Effector CD8-positive, alpha-beta T cell (primary cell): ENCODE results near the gene CXCR6.

Experiments
- DNase-seq: peaks from one replicate; lab custom pipeline; 2025; lab: John Stamatoyannopoulos, UW

Gene CXCR6

DNA sequence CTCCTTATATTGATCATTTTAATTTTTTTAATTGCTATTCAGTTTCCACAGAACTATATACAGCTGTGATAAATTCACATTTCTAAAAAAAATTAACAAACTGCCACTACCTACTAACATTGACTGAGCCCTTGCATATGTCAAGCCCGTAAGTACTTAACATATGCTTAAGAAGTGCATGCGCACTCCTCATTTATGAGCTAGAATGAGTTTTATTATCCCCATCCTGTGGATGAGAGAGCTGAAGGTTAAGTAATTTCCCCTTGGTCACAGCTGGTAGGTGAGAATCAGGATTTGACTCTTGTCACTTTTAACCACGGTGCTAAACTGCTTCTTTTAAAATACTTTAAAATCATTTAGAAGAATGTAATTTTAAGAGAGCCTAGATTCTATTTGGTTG lies 25.9 kb downstream of the CXCR6 start:
- no peak for DNase-seq

DNA sequence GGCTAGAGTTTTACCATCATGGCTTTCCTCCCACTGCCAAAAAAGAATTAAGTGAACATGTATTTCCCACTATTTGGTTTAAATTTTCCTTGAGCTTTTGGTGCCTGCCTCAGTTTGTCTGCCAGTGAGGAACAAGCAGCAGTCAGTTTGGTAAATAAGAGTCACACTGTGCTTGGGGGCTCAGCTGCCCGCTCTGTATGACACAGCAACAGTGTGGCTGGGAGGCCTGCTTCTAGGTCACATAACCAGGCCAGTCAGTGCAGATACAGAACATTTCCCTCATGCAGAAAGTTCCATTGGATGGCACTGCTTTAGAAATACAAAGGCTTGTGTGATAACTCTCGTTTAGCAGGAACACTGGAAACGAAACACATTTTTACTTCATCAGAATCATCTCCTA lies 26.7 kb downstream of the CXCR6 start:
- no peak for DNase-seq

DNA sequence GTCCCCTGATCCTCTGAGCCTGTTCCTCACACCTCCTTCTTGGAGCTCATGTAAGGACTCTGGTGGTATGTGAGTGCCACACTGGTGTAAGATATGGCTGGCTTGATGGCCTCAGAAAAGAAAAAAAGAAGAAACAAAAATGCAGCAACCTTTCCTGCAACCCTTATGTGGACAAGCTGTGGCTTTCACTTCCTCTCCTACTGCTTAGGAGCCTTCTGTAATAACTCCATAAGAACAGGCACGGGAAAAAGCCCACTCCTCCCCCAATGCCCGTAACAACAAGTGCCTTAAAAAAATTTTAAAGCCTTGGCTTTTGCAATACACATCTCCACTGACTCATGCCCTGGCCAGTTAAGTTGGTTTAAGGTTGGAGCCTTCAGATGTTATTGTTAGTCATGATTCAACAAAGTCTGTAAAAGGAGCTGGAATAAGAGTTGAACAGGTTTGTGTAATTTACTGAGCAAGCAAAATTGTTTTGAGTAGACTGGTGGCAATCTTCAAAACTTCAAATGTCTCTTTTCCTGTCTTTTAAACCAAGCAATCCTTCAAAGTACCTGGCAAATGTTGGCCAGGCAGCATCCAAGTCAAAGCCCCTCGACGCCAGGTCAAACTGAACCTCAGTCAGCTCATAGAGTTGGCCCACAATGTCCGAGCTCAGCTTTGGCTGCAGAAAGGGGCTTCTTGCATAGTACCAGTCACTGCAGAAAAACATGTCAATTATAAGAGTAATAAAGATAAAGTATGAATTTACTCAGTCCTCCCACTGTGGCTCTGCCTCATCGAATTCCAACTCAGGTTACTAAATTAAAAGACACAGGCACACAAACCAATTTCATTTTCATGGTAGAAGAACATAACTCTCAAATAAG lies 29.5 kb downstream of the CXCR6 start:
- no peak for DNase-seq

DNA sequence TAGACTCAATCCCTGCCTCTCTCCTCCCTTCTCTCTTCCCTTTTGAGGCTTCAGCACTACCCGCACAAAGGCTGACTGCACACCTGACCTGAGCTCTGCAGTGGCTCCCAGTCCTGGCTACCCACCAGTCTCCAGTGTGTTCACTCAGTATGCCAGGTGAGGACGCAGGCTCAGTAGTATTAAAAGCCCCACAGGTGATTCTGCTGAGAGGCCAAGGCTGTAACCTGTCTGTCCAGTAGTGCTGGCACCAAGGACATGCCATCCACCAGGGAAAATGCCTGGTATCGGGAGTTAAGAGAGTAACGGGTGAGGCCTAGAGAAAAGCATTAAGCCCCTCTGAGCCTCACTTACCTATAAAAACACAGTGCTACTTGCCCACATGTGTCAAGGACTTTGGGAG lies 31.4 kb downstream of the CXCR6 start:
- no peak for DNase-seq

DNA sequence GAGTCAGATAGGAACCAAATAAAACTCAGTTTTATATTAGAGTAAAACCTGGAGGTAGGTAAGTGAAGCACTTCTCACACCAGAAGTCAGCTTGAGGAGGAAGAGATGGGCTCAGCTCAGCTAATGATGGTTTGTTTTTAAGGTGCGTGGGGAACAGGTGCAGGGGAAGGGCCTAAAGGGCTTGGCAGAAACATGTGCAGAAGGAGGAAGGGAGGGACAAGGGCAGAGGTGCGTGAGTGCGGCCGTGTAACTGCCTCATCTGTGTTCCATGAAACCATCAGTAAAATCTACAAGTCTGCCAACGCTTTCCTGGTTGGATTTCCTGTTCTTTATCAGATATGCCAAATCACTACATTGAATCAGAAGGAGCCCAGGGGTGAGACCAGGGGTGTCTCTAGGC lies 32.4 kb downstream of the CXCR6 start:
- no peak for DNase-seq

DNA sequence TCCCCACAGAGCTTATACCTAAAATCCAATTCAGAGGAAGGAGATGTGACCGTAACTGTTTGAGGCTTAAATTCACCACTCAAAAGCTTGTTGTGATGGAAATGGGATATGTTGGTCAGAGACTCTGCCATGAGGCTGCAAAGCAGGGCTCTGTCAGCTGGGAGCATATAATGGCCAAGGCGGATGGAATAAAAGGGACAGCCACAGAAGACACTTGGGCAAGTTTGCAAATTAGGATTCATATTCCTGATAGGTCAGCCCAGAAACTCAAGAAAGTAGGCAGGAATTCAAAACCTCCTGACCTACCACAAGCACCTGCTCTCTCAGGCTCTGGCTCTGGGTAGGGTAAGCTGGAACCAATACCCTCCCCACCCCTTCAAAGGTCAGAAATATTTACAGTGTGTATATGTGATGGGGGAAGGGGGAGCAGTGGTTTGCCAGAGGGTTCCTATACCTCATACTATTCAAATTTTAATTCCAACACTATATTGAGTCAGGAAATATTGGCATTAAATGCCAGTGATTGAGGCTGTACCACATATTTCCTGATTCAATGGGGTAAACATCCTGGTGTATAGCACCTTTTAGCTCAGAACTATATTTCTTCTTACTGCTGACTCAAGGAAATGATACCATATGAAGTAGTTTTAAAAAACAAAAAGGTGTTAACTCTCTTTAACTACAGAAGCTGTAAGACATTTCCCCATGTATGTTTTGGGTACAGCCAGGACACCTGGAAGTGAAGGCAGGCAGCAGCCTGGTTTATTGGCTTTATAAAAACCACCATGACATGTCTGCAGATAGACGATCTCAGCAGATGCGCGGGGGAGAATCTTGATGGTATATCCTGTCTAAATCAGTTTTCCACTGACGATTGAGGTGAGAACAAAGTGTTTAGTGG lies 33.2 kb downstream of the CXCR6 start:
- no peak for DNase-seq

DNA sequence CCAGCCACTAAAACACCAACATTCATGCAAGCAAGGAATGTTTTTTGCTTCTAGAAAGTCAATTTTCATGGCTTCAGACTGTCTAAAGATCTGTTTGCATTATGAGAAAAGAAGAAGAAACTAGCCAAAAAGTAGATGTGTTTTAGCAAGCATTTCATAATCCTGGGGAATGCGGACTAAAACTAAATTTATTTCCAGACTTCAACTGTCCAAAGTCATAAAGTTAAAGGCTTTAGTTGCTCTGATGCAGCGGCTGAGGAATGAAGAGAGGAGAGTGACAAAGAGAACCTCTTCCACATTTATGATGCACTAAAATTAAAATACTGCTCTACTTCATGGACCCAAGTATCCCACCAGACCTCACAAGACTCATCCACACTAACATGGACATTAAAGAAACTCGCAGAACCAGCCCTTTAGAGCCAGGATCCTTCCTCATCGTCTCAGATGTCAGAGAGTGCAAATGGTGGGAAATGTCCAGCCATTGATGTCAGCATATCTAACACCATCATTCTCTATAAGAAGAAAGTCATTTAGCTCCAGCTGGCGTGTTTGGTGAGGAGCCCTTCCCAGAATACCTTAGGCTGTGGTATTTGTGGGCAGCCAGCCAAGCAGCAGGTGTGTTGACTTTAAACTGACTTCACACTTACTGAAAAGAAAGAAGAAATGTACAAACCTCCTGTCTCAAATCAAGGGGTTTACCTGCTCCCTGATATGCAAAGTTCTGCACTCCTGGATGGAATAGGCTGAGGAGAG lies 34.9 kb downstream of the CXCR6 start:
- no peak for DNase-seq

DNA sequence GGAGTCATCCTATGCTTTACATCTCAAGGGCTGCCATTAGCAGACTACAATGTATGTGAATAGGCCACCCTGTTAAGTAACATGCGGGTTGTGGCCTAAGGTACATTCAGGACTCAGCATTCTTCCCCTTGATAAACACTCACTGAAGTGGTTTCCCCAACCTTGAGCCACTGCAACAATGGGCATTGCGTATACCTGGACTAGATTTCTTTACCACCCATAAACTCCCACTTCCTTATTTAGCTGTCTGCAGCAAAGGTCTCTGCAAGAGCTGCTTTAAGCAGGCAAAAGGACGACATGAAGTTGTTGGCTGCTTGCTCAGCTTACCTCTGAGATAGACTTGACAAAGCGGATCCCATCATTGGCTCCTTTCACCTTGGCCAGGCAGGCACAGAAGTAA lies 36.1 kb downstream of the CXCR6 start:
- no peak for DNase-seq

DNA sequence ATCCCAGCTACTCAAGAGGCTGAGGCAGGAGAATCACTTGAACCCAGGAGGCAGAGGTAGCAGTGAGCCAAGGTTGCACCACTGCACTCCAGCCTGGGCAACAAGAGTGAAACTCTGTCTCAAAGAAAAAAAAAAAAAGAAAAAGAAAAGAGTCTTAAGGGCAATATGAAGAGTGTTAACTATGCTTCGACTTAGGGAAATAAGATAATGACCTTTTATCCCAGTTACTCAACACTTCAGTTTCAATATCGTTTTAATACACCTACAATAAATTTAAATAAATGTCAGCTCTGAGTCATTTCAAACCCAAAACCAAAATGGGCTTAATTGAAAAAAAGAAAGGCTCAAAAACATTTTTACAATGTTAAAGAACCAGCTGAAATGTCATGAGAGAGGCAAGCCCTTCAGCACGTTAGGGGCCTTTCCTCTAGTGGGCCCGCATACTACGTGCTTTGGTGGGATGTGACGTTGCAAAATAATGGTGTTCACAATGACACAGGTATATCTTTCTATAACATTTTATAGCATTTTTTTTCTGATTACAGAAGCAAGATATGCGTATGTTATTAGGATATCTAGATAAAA lies 37.1 kb downstream of the CXCR6 start:
- no peak for DNase-seq

DNA sequence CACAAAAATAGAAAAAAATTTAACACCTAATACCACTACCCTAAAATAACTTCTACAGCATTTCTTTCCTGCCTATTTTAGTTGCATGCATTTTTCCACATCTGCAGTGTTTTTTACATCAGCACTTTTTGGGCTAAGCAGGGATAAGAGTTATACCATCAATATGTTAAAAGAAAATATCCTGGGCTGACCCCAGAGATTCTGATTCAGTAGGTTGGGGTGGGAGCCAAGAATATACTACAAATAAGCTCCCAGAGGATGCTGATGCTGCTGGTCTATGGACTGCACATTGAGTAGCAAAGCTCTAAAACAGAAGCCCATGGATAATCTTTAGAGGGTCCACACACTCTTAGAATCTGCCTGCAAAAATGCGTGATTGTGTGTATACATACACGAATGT lies 37.6 kb downstream of the CXCR6 start:
- DNase-seq = no peak

DNA sequence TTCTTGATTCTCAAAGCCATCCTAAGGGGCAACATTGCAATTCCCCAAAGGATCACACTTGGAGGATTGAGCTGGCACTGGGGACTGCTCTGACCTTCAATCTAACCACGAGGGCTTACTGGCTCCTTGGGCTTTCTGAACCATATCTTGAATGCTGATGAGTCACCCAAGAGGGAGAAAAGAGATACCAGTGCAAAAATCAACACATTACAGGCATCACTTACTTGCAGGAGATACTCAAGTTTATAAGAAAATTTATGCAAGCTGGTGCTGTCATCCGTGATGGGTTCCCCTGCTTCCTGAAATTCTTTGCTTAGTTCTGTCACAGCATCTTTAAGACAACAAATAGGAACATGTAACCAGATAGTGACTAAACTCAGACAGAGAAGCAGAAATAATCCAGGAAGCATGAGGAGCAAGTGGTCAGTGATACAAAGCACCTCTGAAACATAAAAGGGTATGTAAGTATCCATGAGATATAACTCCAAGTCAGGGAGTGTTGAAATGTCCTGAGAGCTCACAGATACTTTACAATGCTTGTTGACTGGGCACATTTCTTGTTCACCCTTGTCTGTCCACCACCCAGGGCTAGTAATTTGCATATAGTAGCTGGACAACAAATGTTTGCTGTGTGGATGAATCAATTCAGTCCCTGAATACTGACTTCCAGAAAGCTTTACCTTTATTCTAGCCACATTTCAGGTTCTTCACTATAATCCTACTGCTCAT lies 38.2 kb downstream of the CXCR6 start:
- no peak for DNase-seq

DNA sequence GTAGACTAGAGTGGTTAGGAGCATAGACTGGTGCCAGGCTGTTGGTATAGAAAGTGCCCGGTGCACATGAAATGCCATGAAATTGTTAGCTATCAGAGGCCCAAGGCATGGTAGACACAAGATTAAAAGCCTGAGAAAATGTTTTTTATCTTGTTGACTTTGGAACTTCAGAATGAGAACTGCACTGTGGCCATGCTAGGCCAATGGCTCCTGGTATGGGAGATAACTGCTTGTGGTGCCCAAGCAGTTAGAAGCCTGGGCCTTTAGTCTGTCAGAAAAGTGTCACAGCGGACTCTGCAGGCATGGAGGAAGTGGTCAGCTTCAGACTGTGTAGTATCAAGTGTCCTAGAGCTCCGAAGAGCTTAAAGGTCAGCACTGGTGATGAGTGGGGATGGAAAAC lies 40.5 kb downstream of the CXCR6 start:
- DNase-seq = no peak

DNA sequence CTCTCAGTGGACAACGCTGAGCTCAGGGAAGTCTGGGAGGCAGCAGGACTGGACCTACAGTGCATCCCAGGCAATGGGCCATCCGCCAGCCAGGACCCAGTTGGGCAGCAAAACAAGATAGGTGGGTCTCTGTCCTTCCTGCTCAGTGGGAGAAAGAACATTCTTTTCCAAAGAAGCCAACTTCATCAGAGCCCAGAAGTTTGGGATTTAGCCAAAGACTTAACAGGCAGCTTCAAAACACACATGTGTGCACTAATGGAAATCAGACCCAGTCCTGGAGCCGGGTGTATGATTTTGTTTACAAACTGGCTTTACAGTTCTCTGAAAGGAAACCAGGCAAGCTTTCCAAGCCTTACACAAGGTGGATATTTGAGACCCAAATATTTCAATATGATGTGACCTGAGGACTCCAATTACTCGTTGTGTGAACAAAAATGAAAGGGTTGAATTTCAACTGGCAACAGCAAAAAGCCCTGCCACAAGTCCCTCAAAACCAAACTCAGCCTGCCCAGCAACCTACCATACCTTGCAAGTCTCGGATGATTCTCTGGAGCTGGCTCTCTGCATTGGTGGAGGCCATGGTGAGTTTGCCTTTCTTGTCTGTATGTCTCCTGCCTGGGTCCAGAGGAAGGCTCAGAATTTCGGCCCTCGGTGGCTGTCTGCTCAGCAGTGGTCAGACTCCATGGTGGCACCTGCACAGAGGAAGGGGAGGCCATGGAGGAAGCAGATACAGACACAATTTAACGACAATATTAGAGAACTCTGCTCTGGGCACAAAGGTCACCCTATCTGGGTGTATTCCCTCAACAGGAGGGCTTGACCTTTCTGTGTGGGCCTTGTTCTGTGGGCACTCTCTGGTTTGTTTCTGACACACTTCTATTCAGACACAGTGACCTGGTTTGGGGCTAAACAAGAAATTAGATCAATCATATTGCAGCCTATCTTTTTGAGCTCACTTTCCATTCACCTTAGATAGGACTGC lies 41.4 kb downstream of the CXCR6 start:
- DNase-seq = no peak

DNA sequence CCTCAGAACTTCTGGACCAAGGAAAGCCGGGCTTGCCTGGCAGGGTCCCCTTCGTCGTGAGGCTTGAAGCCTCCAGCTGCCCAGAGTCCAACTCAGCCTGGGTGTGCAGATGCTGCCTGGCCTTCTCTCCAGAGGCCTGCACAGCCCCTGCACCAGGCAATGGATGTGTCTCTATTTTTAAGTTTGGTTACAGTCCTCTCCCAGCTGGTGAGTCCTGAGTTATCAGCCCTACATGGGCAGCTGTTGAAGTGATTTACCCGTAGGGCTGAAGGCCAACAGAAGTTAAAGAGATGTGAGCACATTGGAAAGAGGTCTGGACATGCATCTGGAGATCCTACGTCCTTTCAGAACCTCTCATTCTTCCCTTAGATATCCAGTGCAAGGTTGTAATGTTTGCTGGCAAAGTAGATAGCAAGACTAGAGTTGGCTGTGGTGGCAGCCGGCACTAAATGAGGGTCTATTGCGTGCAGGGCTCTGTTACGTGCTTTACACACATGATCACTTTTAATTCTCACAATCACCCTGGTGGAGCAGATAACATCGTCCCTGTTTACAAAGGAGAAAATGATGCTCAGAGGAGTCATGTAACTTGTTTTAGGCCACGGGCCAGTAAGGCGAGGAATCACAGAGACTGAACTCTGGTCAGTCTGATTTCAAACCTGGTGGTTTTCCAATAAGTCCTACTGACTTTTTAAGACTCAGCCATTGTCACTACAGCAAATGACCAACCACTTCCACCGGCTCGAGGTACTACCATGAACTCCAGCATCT lies 42.5 kb downstream of the CXCR6 start:
- DNase-seq = no peak

DNA sequence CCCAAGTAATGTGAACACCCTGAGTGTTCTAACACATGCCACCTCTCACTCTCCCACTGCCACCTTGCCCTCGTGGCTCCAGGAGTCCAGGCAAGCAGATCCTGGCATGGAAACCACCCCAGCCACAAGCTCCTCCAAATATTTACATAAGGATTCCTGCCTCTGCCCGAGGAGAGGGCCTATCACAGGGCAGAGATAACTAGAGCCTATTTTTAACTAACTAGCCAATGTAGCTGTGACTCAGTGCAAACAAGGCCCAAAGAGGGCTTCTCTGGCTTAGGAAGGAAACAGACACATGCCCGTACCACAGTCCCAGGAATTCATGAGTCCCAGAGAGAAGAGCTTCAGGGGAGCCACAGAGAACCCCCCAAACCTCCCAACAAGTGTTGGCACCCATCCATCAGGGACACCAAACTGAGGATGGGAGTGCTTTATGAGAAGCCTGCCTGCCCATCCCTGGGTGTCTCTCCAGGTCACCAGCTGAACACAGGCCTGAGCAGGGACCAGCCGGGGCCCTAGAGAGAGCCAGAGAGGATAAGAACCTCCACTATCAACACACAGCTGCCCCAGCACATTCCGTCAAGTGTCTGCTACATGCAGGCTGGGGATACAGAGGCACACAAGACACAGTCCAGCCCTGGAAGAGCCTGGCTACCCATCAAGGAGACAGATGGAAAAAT lies 43.2 kb downstream of the CXCR6 start:
- no peak for DNase-seq

DNA sequence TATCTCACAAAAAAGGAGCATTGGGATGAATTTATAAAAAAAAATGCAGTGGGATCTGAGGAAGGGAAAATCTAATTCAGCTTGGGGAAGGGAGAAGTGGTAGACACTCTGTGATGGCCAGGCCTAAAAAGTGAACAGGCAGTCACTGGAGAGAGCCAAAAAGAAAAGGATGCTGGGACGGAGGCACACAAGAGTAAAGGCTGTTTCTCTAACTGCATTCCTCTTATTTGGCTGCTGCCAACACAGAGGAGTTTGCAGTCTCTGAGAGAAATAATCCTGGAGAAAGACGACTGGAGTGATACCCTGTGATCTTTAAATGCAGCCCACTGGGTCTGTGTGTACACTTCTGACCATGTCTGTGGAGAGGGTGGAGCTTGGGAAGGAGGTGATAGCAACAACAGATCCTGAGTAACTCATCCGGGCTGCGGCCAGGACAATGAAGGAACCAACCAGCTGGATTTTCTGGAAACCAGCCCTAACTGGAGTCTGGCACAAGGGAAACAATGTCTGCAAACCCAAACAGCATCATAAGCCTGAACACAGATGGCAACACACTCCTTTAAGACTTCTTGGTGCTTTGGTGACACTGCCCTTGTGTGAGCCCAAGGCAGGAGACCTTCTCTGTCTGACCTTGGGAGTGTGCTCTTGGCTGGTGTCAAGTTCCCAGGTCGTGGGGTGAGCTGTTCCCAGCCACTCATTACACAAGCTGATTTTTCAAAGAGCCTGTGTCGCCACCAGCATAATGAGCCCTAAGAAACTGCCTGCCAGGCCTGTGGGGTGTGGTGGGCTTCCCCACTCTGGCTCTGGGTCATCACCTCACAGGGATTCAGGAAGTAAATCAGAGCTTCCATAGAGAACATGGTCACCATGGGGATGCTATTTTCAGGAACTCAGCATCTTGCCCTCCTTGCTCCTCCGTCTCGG lies 44.4 kb downstream of the CXCR6 start:
- no peak for DNase-seq

DNA sequence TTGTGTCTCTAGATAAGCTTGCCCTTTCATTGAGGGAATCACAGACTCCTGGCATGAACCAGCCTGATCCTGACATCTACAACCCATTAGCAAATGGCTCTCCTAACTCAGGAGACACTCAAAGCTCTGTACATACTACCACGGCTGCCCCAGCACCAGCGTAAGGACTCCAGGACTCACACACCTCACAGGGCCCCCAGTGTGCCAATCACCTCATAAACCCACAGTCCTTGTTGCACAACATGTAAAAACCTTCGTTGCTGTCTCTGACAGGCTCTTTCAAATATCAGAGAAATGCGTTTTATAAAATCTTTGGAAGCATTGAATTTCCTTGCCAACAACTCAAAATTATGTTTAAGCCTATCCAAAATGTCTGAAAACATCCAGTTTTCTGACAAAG lies 45.1 kb downstream of the CXCR6 start:
- DNase-seq = no peak

DNA sequence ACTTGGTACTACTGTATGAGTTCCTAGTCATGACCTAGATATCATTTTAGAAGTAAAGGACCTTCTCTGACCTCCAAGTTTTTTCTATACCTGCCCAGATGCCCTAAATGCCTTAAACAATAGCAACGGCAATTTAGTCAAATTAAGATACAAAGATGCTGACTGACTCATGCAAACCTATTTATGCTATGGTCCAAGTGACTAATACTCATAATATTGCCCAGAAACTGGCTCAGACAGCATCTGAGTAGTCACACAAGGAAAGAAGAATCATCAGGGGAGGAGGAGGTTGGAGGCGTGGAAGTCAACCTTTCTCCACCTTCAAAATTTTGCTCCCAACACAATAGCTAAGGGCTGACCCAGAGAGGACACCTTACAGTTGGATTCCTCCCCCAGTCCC lies 45.5 kb downstream of the CXCR6 start:
- DNase-seq = no peak
